ENCODE measurements around the gene BTF3L4.
"Not testable (repeated sequence)": the region's sequence is repeated elsewhere in the genome, so short reads cannot be mapped to it uniquely, and the experiment has no call there.

The BTF3L4 gene

GRCh38 chr1:52063192-52063591 lies 7.1 kb downstream of the BTF3L4 start:
- in situ Hi-C loops (cut with HindIII; ENCODE audit: low sequenced_read_pairs) = no loop called here
- no peak for TF ChIP-seq CTCF (IDR thresholded peaks at IDR 0.05; ENCODE audit: low read depth, low read length, missing control alignments)
- no peak overlapping the region for H3K4me3 ChIP-seq (ENCODE audit: low read depth, low read length)

DNA sequence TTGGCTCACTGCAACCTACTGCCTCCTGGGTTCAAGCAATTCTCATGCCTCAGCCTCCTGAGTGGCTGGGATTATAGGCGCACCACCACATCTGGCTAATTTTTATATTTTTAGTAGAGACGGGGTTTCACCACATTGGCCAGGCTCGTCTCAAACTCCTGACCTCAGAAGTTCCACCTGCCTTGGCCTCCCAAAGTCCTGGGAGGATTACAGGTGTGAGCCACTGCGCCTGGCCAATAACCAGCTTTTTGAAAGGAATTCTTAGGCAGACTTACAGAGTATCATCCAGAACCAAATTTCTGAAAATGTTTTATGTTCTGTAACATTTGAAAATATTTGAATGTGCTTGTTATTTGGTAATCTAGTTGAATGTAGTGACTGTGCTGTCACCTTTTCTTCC lies 14.6 kb downstream of the BTF3L4 start:
- H3K4me3 ChIP-seq (ENCODE audit: low read depth, low read length) = no peak overlapping the region
- in situ Hi-C loops (cut with HindIII; ENCODE audit: low sequenced_read_pairs) = no loop called here
- DNase-seq (ENCODE audit: low read depth) = no peak
- TF ChIP-seq CTCF (IDR thresholded peaks at IDR 0.05; ENCODE audit: low read depth, low read length, missing control alignments) = no peak

More at GRCh38 chr1:52063192-52063591, 7.1 kb downstream of the BTF3L4 start:
- DNase-seq (ENCODE audit: low read depth) = no peak

DNA sequence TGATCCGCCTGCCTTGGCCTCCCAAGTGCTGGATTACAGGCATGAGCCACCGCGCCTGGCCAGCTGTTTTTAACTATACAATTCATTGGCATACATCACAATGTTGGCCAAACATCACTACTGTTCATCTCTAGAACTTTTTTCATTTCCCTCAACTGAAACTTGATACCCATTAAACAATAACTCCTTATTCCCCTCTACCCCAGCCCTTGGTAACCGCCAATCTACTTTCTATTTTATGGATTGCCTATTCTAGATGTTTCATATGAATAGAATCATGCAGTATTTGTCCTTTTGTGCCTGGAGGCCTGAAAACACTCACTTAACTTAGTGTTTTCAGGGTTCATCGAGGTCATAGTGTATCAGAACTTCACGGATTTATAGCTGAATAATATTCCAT lies 16.2 kb downstream of the BTF3L4 start:
- no peak for TF ChIP-seq CTCF (IDR thresholded peaks at IDR 0.05; ENCODE audit: low read depth, low read length, missing control alignments)
- in situ Hi-C loops (cut with HindIII; ENCODE audit: low sequenced_read_pairs) = no loop called here
- no peak for DNase-seq (ENCODE audit: low read depth)
- H3K4me3 ChIP-seq (ENCODE audit: low read depth, low read length) = no peak overlapping the region

GRCh38 chr1:52077277-52077676 lies 21.2 kb downstream of the BTF3L4 start:
- H3K4me3 ChIP-seq (ENCODE audit: low read depth, low read length); in situ Hi-C loops (cut with HindIII; ENCODE audit: low sequenced_read_pairs); DNase-seq (ENCODE audit: low read depth): not testable (repeated sequence)

DNA sequence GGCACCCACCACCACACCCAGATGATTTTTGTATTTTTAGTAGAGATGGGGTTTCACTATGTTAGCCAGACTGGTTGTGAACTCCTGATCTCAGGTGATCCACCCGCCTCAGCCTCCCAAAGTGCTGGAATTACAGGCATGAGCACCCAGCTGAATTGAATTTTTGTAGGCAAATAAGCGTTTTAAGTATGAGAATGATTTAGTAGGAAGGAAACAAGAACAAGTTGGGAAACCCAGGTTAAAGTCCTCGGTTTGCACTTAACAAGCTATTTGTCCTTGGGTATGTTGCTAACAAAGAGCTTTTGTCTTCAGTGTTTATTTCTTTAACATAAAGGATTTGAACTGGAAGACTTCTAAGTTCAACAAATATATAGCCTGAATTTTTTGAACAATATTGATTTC lies 23.9 kb downstream of the BTF3L4 start:
- no peak for TF ChIP-seq CTCF (IDR thresholded peaks at IDR 0.05; ENCODE audit: low read depth, low read length, missing control alignments)
- DNase-seq (ENCODE audit: low read depth) = no peak
- H3K4me3 ChIP-seq (ENCODE audit: low read depth, low read length) = no peak overlapping the region
- in situ Hi-C loops (cut with HindIII; ENCODE audit: low sequenced_read_pairs) = no loop called here

GRCh38 chr1:52087892-52088291 lies 31.8 kb downstream of the BTF3L4 start:
- DNase-seq (ENCODE audit: low read depth); H3K4me3 ChIP-seq (ENCODE audit: low read depth, low read length); in situ Hi-C loops (cut with HindIII; ENCODE audit: low sequenced_read_pairs): not testable (repeated sequence)

- H3K4me3 ChIP-seq (ENCODE audit: low read depth, low read length); DNase-seq (ENCODE audit: low read depth); in situ Hi-C loops (cut with HindIII; ENCODE audit: low sequenced_read_pairs): not testable (repeated sequence)
These were observed 38.2 kb downstream of the BTF3L4 start for GRCh38 chr1:52094300-52094699.

GRCh38 chr1:52096216-52096615 lies 40.1 kb downstream of the BTF3L4 start:
- in situ Hi-C loops (cut with HindIII; ENCODE audit: low sequenced_read_pairs) = no loop called here
- H3K4me3 ChIP-seq (ENCODE audit: low read depth, low read length) = no peak overlapping the region
- DNase-seq (ENCODE audit: low read depth) = no peak
- no peak for TF ChIP-seq CTCF (IDR thresholded peaks at IDR 0.05; ENCODE audit: low read depth, low read length, missing control alignments)
